Measurements from ENCODE around the gene ADGRL2.

GRCh38 chr1:81990241-81990640 lies 189.5 kb downstream of the ADGRL2 start:
- TF ChIP-seq CTCF (IDR thresholded peaks at IDR 0.05) (no peak), POLR2A (IDR thresholded peaks at IDR 0.05) (no peak)

Data from ovary (tissue), 3 donors.